DMS 273 treated with DMSO at 0.1 percent for 48 hours (cell line): ENCODE data around the gene GLO1.

Experiments used
- DNase-seq: peaks from one replicate; lab custom pipeline; 2025; lab: John Stamatoyannopoulos, UW

The GLO1 gene

DNA sequence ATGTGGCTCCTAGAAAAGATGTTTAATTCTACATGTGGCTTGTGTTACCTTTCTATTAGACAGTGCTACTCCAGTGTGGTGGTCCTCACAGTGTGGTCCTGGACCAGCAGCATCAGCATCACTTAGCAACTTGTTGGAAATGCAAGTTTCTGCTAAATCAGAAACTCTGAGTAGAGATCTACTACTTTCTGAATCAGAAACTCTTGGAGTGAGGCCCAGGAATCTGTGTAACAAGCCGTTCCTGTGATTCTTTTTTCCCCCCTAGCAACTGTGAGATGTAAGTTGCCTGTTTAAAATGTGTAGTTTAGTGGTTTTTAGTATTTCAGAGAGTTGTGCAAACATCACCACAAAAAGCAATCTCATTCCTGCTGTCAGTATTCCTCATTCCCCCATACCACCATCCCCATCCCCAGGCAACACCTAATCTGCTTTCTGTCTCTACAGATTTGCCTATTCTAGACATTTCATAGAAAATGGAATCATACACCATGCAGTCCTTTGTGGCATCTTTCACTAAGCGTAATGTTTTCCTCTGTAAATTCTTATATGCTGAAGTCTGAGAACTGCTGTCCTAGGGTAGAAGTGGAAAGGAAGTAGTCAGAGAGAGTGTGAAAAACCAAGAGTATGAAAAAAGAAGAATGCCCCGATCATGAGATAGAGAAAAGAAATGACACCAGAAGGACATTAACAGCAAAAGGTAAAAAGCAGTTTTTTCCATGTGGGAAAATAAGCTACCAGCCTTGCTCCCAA, 44.4 kb downstream of the GLO1 start:
- DNase-seq = no peak

DNA sequence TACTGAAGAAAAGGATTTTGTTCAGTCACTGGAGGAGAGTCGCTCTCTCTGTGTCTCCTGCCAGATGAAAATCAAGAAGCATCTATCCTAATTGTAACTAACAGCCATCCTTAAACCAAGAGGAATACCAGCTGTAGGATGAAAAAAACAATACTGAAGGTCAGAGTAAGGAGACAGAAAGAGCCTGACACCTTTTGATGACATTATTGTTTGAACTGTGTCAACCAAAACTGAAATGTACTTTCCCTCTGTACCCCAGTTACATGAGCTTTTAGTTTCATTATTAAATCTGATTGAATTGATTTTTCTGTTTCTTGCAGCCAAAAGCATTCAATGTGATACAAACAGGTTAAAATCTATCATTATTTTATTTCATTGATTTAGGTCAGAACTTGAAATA, 46.0 kb downstream of the GLO1 start:
- no peak for DNase-seq

DNA sequence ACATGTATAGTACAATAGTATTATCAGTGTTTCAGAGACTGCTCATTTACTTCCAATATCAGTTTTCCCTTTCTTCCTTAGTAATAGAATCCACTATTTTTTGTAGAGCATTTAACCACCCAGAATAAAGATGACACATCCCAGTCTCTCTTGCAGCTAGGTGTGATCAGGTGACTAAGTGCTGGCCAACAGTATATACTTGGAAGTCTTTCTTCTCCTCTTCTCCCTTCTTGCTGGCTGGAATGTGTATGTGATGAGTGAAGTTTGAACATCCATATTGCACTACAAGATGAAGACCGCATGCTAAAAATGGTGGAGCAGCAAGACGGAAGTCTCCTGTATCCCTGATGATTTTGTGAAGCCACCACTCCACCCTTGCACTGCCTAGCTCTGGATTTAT, 48.7 kb downstream of the GLO1 start:
- DNase-seq = no peak

DNA sequence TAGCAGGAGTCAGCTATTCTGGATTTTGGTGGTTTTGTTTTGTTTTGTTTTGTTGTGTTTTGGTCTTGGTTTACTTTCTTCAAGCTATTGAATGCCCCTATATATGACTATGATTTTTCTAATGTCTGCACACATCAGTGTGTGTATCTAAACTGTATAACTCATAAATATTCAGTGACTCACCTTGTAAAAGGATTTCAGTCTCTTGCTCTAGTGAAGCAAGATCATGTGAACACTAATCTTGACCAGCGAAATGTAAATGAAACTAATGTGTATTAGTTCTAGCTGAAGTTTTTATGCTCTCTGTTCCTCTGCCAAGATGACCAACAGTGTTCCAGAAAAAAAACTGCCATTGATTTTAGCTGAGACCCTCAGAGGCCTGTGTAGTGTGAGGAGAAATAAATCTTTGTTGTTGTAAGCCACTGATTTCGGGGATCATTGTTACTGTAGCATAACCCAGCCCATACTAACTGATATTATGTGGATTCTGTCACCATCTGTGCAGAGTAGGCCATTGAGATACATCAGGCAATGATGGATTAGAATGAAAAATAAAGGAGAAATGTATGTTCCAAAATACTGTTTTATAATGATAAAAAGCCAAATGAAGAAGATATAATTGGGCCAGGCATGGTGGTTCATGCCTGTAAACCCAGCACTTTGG, 51.7 kb downstream of the GLO1 start:
- DNase-seq = no peak

DNA sequence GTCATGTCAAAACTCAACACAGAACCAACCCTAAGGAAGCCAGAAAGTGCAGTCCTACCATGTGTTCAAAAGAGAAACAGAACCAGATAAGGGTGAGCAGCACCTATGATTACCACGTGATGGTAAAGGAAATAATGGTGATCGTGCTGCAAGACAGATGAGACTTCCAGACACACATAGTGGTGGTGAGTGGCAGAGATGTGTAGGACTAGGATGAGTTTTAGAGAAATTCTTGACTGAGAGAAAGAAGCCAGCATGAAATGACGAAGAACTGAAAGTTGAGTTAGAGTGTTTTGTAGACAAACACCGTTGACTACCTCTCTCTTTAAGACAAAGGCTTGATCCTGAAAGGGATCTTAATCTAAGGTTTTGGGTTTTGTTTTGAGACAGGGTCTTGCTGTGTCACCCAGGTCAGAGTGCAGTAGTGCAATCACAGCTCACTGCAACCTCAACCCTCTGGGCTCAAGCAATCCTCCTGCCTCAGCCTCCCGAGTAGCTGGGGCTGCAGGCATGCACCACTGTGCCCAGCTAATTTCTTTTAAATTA, 52.7 kb downstream of the GLO1 start:
- DNase-seq = no peak

DNA sequence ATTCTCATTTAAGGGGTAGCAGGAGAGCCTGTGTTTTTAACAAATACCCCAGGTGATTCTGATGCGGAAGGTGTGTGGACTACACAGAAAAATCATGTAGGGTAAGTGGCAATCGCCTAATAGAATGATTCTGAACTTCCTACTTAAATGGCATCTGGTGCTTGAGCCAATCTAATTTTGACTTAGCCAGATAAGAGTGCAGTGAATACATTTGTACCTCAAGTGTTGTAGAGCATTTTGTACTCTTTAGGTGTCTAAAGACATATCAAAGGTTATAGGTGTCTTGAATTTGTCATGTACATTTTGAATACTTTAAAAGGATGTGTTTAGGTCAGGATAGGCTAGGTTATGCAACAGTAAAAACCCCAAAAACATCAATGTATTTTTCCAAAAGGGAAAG, 53.2 kb downstream of the GLO1 start:
- DNase-seq = no peak

DNA sequence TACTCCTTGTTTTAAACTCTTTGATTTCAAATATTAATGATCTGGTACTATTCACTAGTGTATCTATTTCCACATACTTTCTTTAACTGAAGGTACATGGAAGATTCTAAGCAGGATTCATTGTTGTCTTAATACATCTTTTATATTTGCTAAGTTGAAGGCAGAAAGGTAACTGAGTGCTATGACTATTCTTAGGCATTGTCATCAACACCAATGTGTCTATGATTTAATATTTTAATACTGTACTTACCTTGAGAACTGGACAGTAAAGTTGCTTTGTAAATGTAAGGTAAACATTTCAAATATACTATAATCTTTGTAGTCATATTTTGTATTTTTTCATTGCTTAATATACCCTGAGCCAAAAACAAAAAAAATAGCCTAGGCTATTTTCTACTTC, 54.3 kb downstream of the GLO1 start:
- DNase-seq = no peak

DNA sequence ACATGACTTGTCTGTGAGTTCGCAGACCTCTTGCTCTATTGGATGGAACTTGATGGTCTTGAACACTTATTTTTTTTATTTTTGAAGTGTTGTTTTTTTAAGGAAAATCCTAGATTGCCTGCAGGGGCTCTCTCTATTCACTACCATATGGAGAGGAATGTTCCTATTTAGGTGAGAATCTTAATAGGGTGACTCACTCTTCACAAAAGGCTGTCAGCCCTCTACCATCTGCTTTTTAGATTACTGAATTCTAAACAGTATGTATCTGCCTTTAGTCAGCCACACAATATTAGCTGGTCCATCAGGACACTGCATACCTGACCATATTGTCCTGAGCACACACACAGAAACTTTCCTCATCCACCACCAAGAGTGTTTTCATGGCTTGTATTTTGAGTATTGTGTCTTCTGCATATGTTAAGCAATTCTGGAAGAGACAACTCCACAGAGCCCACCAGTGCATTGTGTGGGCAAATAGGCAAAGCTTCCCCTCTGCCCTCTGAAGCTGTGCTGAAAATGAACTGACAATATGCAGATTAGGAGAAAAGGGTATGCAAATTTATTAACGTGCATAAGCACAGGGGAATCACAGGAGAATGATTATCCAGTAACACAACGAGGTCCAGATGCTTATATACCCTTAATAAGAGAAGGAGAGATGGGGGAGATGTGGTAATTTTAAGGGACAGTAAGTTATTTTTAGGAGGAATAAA, 56.6 kb downstream of the GLO1 start:
- peak; percentile 92 for DNase-seq

DNA sequence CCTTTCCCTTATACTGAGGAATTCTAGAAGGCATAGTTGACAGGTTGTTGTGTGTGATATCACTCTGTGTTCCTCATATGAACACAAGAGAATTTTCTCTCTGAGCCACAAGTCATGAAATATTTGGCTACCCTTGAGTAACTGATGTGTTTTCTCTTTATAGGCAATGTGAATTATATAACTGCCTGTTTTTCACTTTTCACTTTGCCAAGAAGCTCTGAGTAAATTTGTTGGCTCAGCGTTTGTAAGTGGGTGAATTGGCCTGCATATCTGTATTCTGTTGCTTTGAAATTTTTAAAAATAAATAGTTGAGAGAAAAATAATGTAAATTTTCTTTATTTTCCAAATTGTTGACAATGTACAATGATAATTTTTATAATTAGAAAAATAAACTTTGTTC, 58.0 kb downstream of the GLO1 start:
- DNase-seq = no peak

DNA sequence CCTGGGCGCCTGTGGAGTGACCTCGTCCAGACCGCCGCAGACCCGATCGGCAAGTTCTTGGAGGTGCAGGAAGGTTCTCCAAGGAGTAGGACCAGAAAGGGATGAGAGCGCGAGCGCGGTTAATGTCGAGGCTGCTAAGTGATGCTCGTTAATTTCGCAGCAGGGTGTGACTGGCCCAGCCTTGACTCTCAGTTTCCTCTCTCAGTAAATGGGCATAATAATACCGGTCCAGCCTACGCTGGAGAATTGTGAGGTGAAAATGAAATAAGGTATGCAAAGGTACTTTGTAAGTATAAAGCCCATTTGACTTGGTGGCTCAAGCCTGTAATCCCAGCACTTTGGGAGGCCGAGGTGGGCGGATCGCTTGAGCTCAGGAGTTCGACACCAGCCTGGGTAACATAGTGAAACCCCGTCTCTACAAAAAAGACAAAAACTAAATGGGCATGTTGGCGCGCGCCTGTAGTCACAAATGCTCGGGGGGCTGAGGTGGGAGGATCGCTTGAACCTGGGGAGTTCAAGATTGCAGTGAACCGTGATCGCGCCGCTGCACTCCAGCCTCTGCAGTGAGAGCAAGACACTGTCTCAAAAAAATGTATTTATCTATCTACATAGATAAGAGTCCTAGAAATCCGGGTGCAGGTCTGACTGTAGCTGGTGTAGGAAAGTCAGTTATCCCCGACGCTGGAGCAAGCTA, 62.6 kb downstream of the GLO1 start:
- no peak for DNase-seq

DNA sequence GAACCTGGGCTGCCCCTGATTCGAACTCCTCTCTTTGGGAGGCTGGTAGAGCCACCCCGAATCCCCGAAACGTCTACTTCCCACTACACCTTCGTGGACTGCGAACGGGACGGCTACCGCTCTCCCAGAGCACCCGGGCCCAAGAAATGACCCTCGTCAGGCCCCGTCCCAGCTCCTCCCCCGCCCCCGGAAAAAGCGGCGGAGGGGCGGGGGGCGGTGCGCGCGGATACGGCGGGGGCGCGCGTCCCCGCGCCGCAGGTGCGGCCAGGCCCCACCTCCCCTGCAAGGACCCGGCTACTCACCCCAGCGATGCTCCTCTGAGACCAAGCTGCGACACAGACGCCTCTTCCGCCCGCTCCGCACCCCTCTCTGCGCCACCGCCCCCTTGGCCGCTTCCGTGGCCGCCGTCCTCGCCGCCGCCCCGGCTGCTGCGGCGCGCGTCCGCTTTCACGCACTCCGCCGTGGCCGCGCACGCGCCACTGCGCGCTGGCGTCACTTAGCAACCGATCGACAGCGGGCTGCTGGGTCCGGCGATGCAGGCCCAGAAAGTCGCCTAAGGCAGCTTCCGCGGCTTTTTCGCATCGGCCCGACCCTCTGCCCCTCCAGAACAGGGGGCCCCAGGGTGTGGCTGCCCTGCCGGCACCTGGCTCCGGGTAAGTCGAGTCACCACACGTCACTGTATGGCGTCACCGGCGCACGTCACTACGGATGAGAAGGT, 63.3 kb downstream of the GLO1 start, which contains the start of gene BTBD9:
Gene BTBD9, minus strand, starts transcription at position 432 of the 718 bp plus-strand sequence.
- peak; percentile 54 for DNase-seq

DNA sequence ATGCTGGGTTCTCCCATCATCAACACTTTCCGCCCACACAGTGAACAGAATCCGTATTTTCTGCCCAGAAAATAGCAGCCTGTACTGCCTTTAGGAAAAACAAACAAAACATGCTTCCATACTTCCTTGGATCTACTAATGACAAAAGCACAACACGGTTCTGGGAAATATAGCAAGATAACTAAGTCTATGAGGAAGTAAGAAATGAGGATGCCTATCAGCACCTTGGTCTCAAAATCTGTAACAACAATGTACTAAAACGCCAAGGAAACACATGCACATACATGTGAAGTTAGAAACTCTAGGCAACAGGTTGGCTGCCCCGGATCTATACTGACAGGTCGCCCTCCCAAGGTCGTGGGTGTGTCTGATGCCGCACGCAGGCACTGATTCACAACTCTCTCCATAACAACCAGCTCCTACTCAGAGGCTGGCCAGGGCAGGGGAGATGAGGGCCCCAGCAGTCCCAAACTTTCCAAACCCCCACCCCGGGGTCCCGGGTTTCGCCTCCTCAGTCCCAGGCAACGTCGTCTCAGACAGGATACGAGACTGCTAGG, 63.9 kb downstream of the GLO1 start:
- DNase-seq = no peak

DNA sequence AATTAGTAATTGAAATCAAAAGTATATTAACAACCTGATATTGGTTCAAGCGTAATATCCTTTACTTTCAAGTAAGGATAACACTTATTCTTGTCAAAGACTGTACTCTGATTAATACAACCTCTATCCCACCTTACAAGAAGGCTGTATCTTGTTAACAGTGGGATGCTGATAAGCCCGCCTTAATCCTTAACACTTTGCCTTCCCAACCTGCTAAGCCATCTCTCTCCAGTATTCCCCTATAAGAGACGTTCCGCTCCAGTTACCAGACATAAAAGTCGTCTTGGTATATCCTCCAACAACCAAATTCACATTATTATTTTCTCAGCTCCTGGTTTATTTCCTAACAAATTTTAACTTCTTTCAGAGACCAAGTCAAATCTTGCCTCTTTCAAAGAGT, 65.2 kb downstream of the GLO1 start:
- DNase-seq = no peak

DNA sequence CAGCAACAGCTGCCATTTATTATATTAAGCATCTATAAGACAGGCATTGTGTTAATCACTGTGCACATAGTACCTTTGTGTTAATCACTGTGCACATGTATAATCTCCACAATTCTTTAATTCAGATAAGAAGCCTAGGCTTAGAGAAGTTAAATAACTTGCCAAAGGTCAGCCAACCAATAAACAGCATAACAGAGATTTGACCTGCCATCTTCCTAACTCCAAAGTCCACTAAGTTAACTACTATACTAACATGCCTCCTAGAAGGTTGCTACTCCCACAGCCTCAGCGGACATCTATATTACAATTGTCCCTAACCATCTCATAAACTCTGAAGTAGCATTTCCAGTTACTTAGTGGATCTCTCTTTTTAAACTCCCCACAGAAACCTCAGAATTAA, 66.9 kb downstream of the GLO1 start:
- DNase-seq = no peak

DNA sequence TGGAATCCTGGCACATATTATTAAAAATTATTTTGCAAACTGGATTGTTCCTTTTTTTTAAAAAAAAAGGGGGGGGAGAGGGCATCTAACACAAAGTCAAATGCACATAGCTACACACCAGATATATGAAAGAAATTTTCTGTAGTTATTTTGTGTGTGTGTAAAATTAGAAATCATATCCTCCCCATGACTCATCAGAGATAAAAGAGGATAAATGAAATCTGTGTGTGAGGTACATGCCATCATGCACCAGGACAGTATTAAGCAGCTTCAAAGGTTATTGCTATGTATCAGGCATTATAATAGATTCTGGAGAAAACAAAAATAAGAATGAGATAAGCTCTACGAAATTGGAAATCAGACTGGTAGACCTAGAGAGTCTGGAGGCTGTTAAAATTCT, 68.4 kb downstream of the GLO1 start:
- no peak for DNase-seq

DNA sequence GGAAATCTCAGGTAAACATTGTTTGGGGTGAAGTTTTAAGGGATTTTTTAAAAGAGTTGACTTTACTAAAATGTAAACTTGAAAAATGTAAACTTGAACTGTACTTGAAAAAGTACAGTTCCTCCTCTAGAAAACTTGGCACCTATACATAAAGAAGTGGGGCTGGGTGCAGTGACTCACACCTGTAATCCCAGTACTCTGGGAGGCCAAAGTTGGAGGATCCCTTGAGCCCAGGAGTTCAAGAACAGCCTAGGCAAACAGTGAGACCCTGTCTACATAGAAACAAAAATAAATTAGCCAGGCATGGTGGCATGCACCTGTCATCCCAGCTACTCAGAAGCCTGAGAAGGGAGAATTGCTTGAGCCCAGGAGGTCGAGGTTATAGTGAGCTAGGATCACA, 70.5 kb downstream of the GLO1 start:
- DNase-seq = no peak

DNA sequence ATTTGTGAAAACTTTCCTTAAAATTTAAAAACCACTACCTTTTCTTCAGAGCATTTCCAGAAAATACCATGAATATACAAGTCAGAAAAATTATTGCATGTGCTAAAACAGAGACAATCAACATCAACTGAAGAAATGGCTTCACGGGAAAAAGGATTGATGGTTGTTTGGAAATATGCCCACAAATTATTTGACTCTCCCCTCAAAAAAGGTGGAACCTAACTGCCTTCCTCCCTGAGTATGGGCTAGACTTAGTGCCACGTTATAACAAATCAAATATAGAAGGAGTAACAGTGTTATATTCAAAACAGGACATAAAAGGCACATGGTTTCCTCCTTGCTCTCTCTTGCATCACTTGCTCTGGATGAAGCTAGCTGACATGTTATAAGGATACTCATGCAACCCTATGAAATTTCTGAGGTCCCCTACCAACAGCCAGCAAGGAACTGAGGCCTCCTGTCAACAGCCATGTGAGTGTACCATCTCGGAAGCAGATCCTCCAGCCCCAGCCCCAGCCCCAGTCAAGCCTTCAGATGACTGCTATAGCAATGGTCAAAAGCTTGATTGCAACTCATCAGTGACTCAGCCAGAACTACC, 71.7 kb downstream of the GLO1 start:
- DNase-seq = no peak
